Stimulated activated CD4-positive, alpha-beta T cell treated with anti-CD3 and anti-CD28 coated beads, Interleukin-12 subunit alpha, Interleukin-12 subunit beta, amount 100 ng/mL, for 24 hours (primary cell): Measurements from ENCODE around the gene RAB35.
A peak's percentile ranks its signal among the peaks of the same experiment; 100 is the strongest.

ENCODE experiments used
- DNase-seq, 2 experiments: peaks; one replicate each; pipeline ENCODE4 v3.0.0-alpha.2; 2020; ENCODE audit warnings: low read depth in 2 of 2

Gene RAB35

GRCh38 chr12:120086801-120087621 lies 29.5 kb downstream of the RAB35 start:
- DNase-seq: peak; percentile 99

DNA sequence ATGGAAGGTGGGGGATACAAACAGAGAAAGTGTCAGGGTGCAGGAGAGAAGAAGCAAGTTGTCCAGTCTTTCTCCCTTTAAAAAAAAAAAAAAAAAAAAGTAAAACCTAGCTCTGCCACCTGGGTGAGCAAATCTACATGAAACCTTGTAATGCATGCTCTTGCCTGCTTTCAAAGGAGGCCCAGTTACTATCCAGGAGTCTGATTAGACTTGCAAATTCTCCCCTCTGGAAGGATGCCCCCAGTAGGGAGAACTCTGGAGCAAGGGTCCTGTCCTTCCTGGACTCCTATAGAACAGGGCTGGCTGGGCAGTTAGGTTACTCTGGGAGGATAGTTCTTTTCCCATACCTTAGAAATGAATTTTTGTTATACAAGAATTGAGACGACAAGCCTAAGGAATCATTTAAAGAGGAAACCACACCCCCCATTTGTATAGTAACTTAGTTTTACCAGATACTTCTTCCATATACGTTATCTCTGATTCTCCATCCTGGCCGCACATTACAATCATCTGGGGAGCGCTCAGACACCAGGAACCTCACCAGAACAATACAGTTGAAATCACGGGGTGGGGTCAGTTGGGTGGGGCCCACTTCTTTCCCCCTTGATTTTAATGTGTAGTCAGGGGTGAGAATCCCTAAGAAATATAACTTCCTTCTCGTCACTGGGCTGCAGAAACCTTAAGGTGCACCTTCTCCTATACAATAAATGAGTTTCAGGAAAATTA lies 30.5 kb downstream of the RAB35 start:
- DNase-seq: no peak

GRCh38 chr12:120081641-120082040 lies 34.9 kb downstream of the RAB35 start:
- DNase-seq: no peak

- no peak for DNase-seq
Measured at GRCh38 chr12:120079411-120080400, 36.8 kb downstream of the RAB35 start.

DNA sequence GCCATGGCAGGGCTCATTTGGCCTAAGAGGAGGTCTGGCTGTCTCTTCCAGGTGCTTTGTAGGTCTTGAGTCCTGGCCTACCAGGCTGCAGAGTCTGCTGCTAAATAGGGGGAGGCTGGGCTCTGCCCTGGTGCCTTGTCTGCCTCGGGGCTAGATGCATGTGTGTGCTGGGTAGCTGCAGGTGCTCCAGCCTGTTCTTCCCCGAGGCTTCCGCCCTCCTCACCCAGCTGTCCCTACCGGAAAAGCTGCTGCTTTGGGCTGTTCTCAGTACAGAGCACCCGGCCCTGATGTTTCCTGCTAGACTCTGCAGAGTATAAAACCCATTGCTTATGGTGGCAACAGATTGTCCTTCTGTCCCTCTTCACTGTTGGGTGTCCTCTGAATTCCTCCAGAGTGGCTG lies 37.7 kb downstream of the RAB35 start:
- no peak for DNase-seq

DNA sequence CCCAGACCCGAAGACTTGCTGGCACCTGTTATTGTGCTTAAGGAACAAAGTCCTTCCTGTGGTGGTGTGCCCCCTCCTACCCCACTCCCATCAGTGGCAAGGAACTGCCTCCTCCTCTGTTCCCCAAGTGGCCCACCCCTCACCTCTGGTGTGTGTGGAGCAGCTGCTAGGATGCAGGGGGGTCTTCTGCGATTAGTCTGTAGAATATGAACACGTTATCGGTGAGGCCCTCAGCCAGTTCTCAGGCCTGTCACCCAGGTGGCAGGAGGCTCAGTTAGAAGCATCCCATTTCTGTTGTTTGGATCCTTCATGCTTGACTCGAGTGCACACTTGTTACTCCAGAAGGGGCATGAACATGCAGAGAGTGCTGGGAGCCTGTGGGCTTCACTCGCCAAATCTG lies 39.3 kb downstream of the RAB35 start:
- no peak for DNase-seq

GRCh38 chr12:120076651-120077050 lies 39.9 kb downstream of the RAB35 start:
- DNase-seq: no peak

- DNase-seq: no peak
Measured at GRCh38 chr12:120075034-120075616, 41.4 kb downstream of the RAB35 start.

- no peak for DNase-seq
Measured at GRCh38 chr12:120072472-120073249, 43.9 kb downstream of the RAB35 start.

DNA sequence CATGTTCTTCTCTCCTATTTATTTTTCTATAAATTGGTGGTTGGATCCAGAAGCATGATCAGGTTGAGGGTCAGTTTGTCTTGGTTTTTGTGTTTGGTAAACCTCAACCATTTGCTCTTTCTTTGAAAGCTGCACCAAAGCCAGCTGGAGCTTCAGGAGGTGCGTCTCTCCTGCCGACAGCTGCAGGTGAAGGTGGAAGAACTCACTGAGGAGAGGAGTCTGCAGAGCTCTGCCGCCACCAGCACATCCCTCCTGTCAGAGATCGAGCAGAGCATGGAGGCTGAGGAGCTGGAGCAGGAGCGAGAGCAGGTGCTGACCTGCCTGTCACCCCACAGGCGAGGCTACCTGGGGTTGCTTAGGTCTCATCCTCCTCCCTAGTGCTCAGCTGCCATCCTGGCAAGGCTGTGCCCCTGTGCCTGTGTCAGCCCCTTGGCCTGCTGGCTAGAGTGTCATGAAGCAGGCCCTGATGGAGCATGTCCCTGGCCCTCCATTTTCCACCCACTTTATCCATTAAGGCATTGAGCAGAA lies 45.0 kb downstream of the RAB35 start:
- no peak for DNase-seq

DNA sequence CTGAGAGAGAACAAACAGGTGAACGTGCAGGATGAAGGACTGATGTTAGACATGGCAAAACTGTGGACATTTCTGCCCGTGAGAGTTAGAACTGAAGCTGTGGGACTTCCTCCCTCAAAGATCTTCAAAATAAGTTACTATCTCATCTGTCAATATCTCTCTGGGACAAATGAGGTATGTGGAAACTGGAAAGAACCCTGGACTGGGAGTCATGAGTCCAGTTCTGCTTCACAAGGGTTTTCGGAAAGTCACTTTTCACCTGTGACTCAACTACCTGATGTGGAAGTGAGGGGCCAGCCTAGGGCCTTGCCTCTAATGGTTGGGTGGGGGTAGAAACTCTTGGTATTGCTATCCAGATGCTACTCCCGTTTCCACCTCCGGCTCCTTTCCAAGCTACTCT lies 47.3 kb downstream of the RAB35 start:
- no peak for DNase-seq

DNA sequence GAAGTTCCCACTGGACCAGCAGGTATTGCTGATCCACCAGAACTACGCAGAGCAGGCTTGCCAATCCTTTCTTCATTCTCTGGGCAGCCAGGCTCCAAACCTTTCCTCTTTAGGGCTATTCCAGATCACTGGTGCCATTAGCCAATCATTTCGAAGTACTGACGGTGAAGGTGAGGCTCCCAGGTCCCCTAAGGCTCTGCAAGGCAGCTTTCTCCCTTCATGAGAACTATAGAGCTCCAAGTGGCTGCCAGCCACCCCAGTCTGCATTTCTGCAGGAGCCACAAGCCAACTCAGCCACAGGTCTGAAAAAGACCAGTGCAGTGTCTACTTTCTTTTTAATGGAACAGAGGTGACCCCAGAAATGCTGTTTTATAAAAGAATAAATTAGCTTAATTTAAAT lies 48.7 kb downstream of the RAB35 start:
- no peak for DNase-seq

- DNase-seq: no peak
Measured at GRCh38 chr12:120067084-120067869, 49.3 kb downstream of the RAB35 start.

DNA sequence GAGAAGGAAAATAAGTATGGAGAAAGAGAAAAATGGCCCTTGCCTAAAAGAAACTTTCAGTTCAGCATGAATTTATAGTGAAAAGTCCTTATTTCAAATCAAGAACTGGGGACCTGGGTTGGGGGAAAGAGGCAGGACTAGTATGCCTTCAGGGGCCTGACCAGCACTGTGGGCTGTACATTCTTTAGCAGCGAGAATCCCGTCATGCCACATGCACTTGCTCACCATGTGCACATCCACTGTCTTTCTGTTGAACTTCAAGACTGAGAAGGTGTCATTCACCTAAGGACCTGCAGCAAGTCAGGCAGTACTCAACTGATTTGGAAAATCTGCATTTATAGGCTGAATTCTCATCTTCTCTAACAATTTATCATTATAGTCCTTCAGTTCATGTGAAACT lies 50.2 kb downstream of the RAB35 start:
- DNase-seq: no peak

GRCh38 chr12:120065472-120065871 lies 51.1 kb downstream of the RAB35 start:
- no peak for DNase-seq

- no peak for DNase-seq
Measured at GRCh38 chr12:120064054-120064940, 52.3 kb downstream of the RAB35 start.

GRCh38 chr12:120062976-120063579 lies 53.5 kb downstream of the RAB35 start:
- DNase-seq: no peak

DNA sequence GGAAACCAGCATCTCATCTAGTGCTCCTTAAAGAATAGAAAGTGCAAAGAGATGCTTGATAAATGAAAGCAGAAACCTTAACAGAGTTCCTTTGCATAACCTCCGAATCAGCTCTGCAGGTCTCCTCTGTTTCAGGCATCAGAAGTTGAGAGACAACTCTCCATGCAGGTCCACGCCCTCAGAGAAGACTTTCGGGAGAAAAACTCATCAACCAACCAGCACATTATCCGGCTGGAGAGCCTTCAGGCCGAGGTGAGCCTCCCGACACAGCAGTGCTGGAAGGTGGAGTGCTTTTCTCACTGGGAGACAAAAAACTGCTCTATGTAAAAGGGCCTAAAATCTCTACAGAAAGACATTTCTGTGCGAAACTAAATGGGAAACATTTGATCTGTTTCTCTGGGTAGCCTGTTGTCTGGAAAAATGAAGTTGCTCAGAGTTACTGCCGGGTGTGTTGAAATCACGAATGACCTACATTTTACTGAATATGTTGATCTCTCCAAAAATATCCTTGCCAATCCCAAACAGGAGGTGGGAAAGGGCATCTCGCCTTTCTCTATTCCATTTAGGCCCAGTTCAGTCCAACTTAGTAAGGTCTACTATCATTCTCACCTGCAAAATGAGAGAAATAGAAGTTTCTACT lies 54.9 kb downstream of the RAB35 start:
- no peak for DNase-seq
